Kidney epithelial cell (primary cell): ENCODE data around the gene PIGQ. TPM values are rescaled to one million over a fixed set of nuclear protein-coding genes. Genes with fewer than 3 reads are reported as not detected.

ENCODE experiments used
- DNase-seq: peaks from one replicate; pipeline ENCODE4 v3.0.0-alpha.2; 2010; ENCODE audit warnings: low read depth
- H3K27me3 ChIP-seq: 2 replicates; pipeline ENCODE4 v1.6.0; 2011; ENCODE audit warnings: low read length; ENCODE audit not compliant: control insufficient read depth, insufficient read depth
- H3K36me3 ChIP-seq: 2 replicates; pipeline ENCODE4 v1.5.1; 2011; ENCODE audit warnings: low read length; ENCODE audit not compliant: control insufficient read depth, insufficient read depth
- H3K4me3 ChIP-seq: 2 replicates; pipeline ENCODE4 v1.5.1; 2011; ENCODE audit warnings: low read depth, mild to moderate bottlenecking, control low read depth, low read length
- total RNA-seq: library from RNA; depleted of rRNA; stranded (reverse); fragments of >200 nt; gene quantifications from 2 replicates; pipeline ENCODE4 v1.2.3, GENCODE V29; 2015
- TF ChIP-seq, protein P1 (sequence below): IDR thresholded peaks from 2 replicates; pipeline ENCODE4 v1.5.1; 2011; ENCODE audit warnings: mild to moderate bottlenecking, moderate library complexity, low read length, control low read depth, inconsistent platforms; ENCODE audit not compliant: insufficient read depth, poor library complexity, severe bottlenecking

PIGQ gene
- total RNA-seq, 1 donor from 2014 or later: 54.9 TPM

DNA sequence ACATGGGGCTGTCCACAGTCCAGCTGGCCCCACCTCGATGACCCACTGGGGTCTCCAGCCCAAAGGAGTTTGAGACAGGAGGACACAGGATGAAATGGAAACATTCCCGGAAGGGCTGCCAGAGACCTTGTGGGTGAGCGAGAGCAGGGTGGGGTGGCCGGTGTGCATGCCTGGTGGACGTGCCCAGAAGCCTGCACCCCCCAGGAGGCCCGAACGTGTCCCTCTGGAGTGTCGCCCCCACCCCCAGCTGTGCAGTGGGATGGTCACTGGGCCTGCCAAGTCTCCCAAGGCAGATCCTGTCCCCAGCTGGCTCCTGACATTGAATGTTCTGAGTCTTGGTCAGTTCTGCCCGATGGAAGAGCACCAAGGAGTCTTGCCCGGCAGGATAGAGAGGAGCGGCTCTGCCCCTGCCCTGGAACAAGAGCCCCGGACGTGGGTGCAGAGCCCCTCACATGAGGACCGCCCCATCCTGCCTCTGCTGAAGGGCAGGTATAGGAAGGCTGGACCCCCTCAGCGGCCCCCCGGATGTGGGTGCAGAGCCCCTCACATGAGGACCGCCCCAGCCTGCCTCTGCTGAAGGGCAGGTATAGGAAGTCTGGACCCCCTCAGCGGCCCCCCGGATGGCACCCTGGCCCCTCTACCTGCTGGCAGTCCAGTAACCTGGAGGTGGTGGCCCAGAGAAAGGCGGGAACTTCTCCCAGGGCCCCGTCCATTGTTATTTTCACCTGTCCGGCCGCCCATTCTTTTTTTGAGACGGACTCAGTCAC is 45.3 kb upstream of the PIGQ start:
- Histone ChIP-seq H3K4me3 (no peak overlapping the region), H3K27me3 (no peaks in the 10 kb centered on the region), H3K36me3 (no peaks in the 10 kb centered on the region)
- TF ChIP-seq, protein P1, sequence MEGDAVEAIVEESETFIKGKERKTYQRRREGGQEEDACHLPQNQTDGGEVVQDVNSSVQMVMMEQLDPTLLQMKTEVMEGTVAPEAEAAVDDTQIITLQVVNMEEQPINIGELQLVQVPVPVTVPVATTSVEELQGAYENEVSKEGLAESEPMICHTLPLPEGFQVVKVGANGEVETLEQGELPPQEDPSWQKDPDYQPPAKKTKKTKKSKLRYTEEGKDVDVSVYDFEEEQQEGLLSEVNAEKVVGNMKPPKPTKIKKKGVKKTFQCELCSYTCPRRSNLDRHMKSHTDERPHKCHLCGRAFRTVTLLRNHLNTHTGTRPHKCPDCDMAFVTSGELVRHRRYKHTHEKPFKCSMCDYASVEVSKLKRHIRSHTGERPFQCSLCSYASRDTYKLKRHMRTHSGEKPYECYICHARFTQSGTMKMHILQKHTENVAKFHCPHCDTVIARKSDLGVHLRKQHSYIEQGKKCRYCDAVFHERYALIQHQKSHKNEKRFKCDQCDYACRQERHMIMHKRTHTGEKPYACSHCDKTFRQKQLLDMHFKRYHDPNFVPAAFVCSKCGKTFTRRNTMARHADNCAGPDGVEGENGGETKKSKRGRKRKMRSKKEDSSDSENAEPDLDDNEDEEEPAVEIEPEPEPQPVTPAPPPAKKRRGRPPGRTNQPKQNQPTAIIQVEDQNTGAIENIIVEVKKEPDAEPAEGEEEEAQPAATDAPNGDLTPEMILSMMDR: no peak
- no peak for DNase-seq

DNA sequence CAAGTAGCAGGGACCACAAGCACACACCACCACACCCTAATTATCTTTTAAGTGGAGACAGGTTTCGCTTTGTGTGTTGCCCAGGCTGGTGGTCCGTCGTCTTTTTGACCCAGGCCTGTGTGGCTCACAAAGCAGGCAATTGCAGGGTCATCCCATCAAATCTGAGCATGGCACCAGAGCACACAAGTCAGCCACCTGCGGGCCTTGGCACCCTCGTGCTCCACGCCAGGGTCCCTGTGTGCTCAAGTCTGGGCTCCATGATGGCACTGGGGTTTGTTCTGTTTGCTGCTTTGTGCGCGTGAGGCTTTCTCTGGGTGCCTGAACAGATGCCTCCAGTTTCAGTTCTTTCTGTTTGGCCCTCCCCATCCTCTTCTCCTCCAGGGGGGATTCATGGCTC is 44.6 kb upstream of the PIGQ start:
- TF ChIP-seq, protein P1: no peak
- H3K27me3 ChIP-seq: no peaks in the 10 kb centered on the region
- no peak for DNase-seq
- H3K36me3 ChIP-seq: peaks cover 2% of the 10 kb centered on the region
- H3K4me3 ChIP-seq: no peak overlapping the region

DNA sequence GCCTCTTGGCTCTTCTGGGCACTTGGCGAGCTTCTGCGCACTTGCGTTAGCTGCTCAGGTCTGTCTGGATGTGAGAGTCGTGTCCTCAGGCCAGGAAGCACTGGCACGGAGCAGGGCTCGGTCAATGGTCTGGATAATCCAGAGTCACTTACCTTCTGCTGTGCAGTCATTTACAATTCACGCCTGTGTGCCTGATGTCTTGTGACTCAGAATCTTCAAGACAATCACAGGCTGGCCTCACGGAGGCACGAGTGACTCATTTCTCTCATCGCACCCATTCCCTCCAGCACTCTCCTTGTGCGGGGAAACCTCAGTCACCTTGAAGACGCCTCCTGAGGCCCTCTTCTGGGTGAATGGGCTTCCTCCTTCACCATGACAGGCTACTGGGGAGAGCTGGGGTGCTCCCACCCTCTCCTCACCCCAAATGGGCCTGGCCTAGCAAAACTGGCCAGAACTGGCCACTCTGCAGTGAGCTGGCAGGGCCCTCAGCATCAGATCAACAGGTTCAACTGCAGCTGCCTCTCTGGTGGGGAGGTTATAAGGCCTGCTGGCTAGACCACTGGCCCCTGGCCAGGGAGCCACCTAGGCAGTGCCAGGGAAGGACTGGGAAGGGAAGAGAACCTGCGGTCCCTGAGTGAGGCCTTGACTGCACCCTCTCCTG is 44.1 kb upstream of the PIGQ start:
- Histone ChIP-seq H3K36me3 (peaks cover 2% of the 10 kb centered on the region), H3K4me3 (no peak overlapping the region), H3K27me3 (no peaks in the 10 kb centered on the region)
- TF ChIP-seq, protein P1: no peak
- DNase-seq: peak; percentile 93

DNA sequence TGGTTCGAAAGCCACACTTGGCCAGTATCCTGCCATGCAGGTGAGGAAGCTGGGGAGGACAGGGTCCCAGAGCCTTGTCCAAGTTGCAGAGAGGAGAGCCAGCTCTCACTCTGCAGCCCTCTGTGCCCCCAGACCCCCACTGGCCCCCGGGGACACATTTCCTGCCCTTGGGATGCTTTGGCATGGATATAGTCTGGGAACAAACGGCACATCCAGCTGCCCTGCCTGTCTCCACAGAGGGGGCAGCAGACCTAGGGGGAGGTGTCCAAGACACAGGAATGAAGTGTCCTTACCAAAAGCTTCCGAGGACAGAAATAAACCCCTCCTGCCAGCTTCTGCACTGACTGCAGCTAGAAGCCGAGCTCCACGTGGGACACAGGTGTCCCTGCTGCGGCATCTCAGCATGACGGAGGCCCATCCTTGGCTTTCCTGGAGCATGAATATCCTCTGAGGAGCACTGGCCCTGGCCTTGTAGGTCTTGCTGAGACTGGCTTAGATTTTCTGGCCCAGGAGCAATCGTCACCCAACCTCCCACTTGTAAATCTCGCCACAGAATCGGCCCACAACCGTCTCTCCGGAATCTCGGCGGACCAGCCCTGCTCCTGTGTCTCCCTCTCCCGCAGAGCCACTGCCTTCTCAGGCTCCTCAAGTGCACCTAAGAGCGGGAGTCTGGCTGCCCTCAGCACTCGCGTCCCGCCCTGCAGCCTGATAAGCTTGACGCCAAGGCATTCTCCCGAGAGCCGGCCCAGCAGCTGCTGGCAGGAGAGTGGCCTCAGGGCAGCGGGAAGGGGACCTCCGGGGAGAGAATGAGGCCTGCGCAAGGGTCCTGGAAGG is 43.4 kb upstream of the PIGQ start:
- TF ChIP-seq, protein P1: no peak
- no peak for DNase-seq
- peak overlapping the region; percentile 81 for H3K4me3 ChIP-seq
- no peaks in the 10 kb centered on the region for H3K27me3 ChIP-seq
- peaks cover 2% of the 10 kb centered on the region for H3K36me3 ChIP-seq

DNA sequence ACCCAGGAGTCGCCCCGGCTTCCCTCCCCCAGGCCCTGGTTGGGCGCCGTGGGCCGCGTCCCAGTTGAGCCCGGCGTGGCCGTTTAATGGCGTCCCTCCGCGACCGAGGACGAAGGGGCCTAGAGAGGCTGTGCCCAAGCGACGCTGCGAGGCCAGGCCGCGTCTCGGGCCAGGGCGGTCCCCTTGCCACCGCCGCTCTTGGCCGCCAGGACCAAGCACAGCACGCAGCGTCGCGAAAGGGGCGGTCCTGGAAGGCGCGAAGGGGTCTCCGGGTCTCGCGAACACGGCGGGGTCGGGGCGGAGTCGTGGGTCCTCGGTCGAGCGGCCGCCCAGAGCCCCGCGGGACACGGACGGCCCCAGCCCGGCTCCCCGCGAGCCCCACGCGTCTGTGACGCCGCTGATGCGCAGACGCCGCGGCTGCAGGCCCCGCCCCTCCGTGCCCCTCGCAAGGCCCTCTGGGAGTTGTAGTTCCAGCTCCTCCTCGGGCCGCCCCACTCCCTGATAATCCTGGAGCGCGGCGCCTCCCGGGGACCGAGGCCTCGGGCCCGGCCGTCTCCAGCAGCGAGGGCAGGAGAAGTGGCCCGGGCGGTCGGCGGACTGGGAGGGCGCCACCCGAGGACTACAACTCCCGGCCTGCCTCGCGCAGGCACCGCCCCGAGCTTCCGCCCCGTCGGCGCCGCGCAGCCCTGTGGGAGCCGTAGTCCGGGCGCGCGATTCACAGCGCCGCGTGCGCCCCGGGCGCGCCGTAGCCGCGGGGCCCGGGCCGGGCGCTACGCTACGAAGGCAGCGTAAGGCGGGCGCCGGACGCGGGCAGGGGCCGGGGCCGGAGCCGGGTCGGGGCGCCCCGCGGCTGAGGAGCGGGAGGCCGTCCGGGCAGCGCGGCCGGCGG is 42.5 kb upstream of the PIGQ start, which contains the start of gene CAPN15:
TSS of gene CAPN15 (plus strand) at position 698 of the 889 bp plus-strand sequence. CDS start 19,127 bp downstream, outside the sequence.
- Histone ChIP-seq H3K27me3 (no peaks in the 10 kb centered on the region), H3K4me3 (peak within 1 kb of the TSS; percentile 81), H3K36me3 (peaks cover 2% of the 10 kb centered on the region)
- DNase-seq: no peak
- TF ChIP-seq, protein P1: no peak
